ENCODE measurements around the gene CRIP2. TPM values are rescaled to one million over a fixed set of nuclear protein-coding genes. Genes with fewer than 3 reads are reported as not detected.

CRIP2 gene
- total RNA-seq, 4 donors from 2014 or later, result 31.4 to 47.1 (median 38.8) TPM

GRCh38 chr14:105484997-105485393 lies 10.4 kb downstream of the CRIP2 start:
- in situ Hi-C loops (cut with MboI; ENCODE audit: low sequenced_read_pairs in 4 of 4), result loop anchor here in 1 of 4 donors (25.0 kb wide), 1 partner anchor 123 kb away; no protein-coding TSS in a partner anchor
- Histone ChIP-seq H3K27me3 (peaks cover 5 to 15% (median 7%) of the 10 kb centered on the region in 3 donors), H3K9me3 (no peaks in the 10 kb centered on the region), H3K36me3 (no peaks in the 10 kb centered on the region), H3K4me1 (peaks cover 28 to 58% of the 10 kb centered on the region in 2 donors), H3K4me3 (no peak overlapping the region), H3K27ac (peak overlapping the region in 1 of 4 donors; percentile 79)
- DNase-seq, result no peak
- no peak for ATAC-seq
- TF ChIP-seq CTCF (IDR thresholded peaks at IDR 0.05 in 4 of 5, conservative IDR thresholded peaks at IDR 0.05 in 1 of 5) (no peak), POLR2A (IDR thresholded peaks at IDR 0.05) (no peak)
- intact Hi-C loops (cut with DNase I; ENCODE audit: low total_unique reads), result no loop called here

GRCh38 chr14:105485739-105486162 lies 11.1 kb downstream of the CRIP2 start:
- Histone ChIP-seq H3K27me3 (peaks cover 5 to 15% (median 7%) of the 10 kb centered on the region in 3 donors), H3K9me3 (no peaks in the 10 kb centered on the region), H3K27ac (peak overlapping the region; percentile 28 to 81 (median 76)), H3K4me1 (peaks cover 28 to 55% of the 10 kb centered on the region in 2 donors), H3K4me3 (no peak overlapping the region), H3K36me3 (no peaks in the 10 kb centered on the region)
- intact Hi-C loops (cut with DNase I; ENCODE audit: low total_unique reads), result no loop called here
- in situ Hi-C loops (cut with MboI; ENCODE audit: low sequenced_read_pairs in 4 of 4), result loop anchor here in 1 of 4 donors (25.0 kb wide), 1 partner anchor 123 kb away; no protein-coding TSS in a partner anchor
- TF ChIP-seq CTCF (IDR thresholded peaks at IDR 0.05 in 4 of 5, conservative IDR thresholded peaks at IDR 0.05 in 1 of 5) (peak in 2 of 5 experiments; percentile 9 to 37), POLR2A (IDR thresholded peaks at IDR 0.05) (no peak)
- ATAC-seq (no peak), DNase-seq (no peak)

- ATAC-seq, result no peak
- no peak for TF ChIP-seq CTCF (IDR thresholded peaks at IDR 0.05 in 4 of 5, conservative IDR thresholded peaks at IDR 0.05 in 1 of 5)
- no peak for TF ChIP-seq POLR2A (IDR thresholded peaks at IDR 0.05)
- intact Hi-C loops (cut with DNase I; ENCODE audit: low total_unique reads) (no loop called here), in situ Hi-C loops (cut with MboI; ENCODE audit: low sequenced_read_pairs in 4 of 4) (loop anchor here in 1 of 4 donors (25.0 kb wide), 1 partner anchor 124 kb away; no protein-coding TSS in a partner anchor)
- Histone ChIP-seq H3K27me3 (peaks cover 5 to 15% (median 7%) of the 10 kb centered on the region in 3 donors), H3K36me3 (no peaks in the 10 kb centered on the region), H3K27ac (peak within 1 kb of the TSS; percentile 69 to 81 (median 76)), H3K4me3 (peak within 1 kb of the TSS; percentile 46 to 50 (median 48)), H3K9me3 (no peaks in the 10 kb centered on the region), H3K4me1 (peaks cover 28 to 50% of the 10 kb centered on the region in 2 donors)
- no peak for DNase-seq
These were observed 11.7 kb downstream of the CRIP2 start, which contains the start of gene CRIP1 for GRCh38 chr14:105486163-105486973. Gene CRIP1, plus strand, starts transcription at chr14:105486886. Its CDS starts 374 bp downstream, at chr14:105487260.

- no peak for ATAC-seq
These were observed 12.4 kb downstream of the CRIP2 start for GRCh38 chr14:105486974-105487448.

More at GRCh38 chr14:105486974-105487448, 12.4 kb downstream of the CRIP2 start:
- H3K4me1 ChIP-seq, result peaks cover 32 to 51% of the 10 kb centered on the region in 2 donors
- intact Hi-C loops (cut with DNase I; ENCODE audit: low total_unique reads) (no loop called here), in situ Hi-C loops (cut with MboI; ENCODE audit: low sequenced_read_pairs in 4 of 4) (loop anchor here in 1 of 4 donors (25.0 kb wide), 1 partner anchor 125 kb away; no protein-coding TSS in a partner anchor)
- peak overlapping the region; percentile 46 to 50 (median 48) for H3K4me3 ChIP-seq
- peak in 1 of 2 donors; percentile 57 for DNase-seq
- no peaks in the 10 kb centered on the region for H3K36me3 ChIP-seq
- no peaks in the 10 kb centered on the region for H3K9me3 ChIP-seq
- TF ChIP-seq POLR2A (IDR thresholded peaks at IDR 0.05) (peak; percentile 16 to 19), CTCF (IDR thresholded peaks at IDR 0.05 in 4 of 5, conservative IDR thresholded peaks at IDR 0.05 in 1 of 5) (no peak)
- H3K27ac ChIP-seq, result peak overlapping the region; percentile 69 to 81 (median 76)
- peaks cover 5 to 15% (median 7%) of the 10 kb centered on the region in 3 donors for H3K27me3 ChIP-seq

Measured in gastrocnemius medialis (tissue), 4 donors.